Keratinocyte (primary cell): Measurements from ENCODE around the gene REEP2. TPM values are rescaled to one million over a fixed set of nuclear protein-coding genes. Genes with fewer than 3 reads are reported as not detected.

ENCODE experiments used
- DNase-seq: peaks from one replicate; pipeline ENCODE4 v3.0.0-alpha.2; 2011; ENCODE audit warnings: low read depth, missing footprints, low spot score
- FAIRE-seq: peaks from 2 replicates; lab custom pipeline; 2011; peaks lifted over from hg19 to GRCh38; lab: Jason Lieb, UNC
- H2AFZ ChIP-seq: 2 replicates; pipeline ENCODE4 v1.6.0; 2012; ENCODE audit warnings: low read length, control low read depth, inconsistent platforms; ENCODE audit not compliant: control insufficient read depth
- H3K27ac ChIP-seq: 2 replicates; pipeline ENCODE4 v1.5.1; 2011; ENCODE audit warnings: low read length; ENCODE audit not compliant: control insufficient read depth, insufficient read depth
- H3K27me3 ChIP-seq: 3 replicates; pipeline ENCODE4 v1.6.0; 2011; ENCODE audit warnings: low read length; ENCODE audit not compliant: control insufficient read depth, insufficient read depth; ENCODE audit errors: extremely low read depth
- H3K36me3 ChIP-seq, 2 experiments: 2 replicates in 1 of 2; 3 replicates in 1 of 2; pipeline ENCODE4 v1.5.1; 2011; ENCODE audit warnings: low read length in 2 of 2, mild to moderate bottlenecking in 1 of 2; ENCODE audit not compliant: control insufficient read depth in 2 of 2, insufficient read depth in 2 of 2; ENCODE audit errors: extremely low read depth in 1 of 2
- H3K4me1 ChIP-seq: 3 replicates; pipeline ENCODE4 v1.5.1; 2011; ENCODE audit warnings: low read length; ENCODE audit not compliant: control insufficient read depth, insufficient read depth; ENCODE audit errors: extremely low read depth
- H3K4me2 ChIP-seq: 3 replicates; pipeline ENCODE4 v1.6.0; 2011; ENCODE audit warnings: low read depth, low read length; ENCODE audit not compliant: control insufficient read depth, insufficient read depth; ENCODE audit errors: extremely low read depth
- H3K4me3 ChIP-seq, 3 experiments: fragments of 200-600 bp in 1 of 3; sonication (generic) in 1 of 3; 2 replicates in 2 of 3; 3 replicates in 1 of 3; pipeline ENCODE4 v1.5.1; 2011 to 2016; ENCODE audit warnings: low read length in 3 of 3, mild to moderate bottlenecking in 3 of 3, control low read depth in 2 of 3, inconsistent platforms in 1 of 3, low read depth in 1 of 3, mixed read lengths in 1 of 3, mixed run types in 1 of 3, moderate library complexity in 1 of 3; ENCODE audit not compliant: control insufficient read depth in 2 of 3, insufficient read depth in 2 of 3; ENCODE audit errors: extremely low read depth in 1 of 3
- H3K79me2 ChIP-seq: 2 replicates; pipeline ENCODE4 v1.6.0; 2012; ENCODE audit warnings: low read length; ENCODE audit not compliant: control insufficient read depth, insufficient read depth
- H3K9ac ChIP-seq: 3 replicates; pipeline ENCODE4 v1.6.0; 2011; ENCODE audit warnings: low read length; ENCODE audit not compliant: control insufficient read depth, insufficient read depth; ENCODE audit errors: extremely low read depth
- H3K9me1 ChIP-seq: 3 replicates; pipeline ENCODE4 v1.6.0; 2011; ENCODE audit warnings: low read length; ENCODE audit not compliant: control insufficient read depth, insufficient read depth; ENCODE audit errors: extremely low read depth
- H3K9me3 ChIP-seq: 2 replicates; pipeline ENCODE4 v1.5.1; 2012; ENCODE audit warnings: low read depth, low read length; ENCODE audit not compliant: control insufficient read depth
- H4K20me1 ChIP-seq: 3 replicates; pipeline ENCODE4 v1.6.0; 2011; ENCODE audit warnings: low read length; ENCODE audit not compliant: control insufficient read depth, insufficient read depth; ENCODE audit errors: extremely low read depth
- EZH2 ChIP-seq: IDR thresholded peaks from one replicate; pipeline ENCODE4 v1.6.1; 2012; ENCODE audit warnings: inconsistent platforms, mild to moderate bottlenecking, low read length, moderate library complexity
- dilution Hi-C: fragments of 300-500 bp; cut with MboI; formaldehyde crosslinking; loops from one replicate; pipeline ENCODE4 v1.7.0; 2020; ENCODE audit warnings: low sequenced_read_pairs; ENCODE audit not compliant: extremely low pct_ligation_motif_present
- polyA plus RNA-seq, 5 experiments: library from polyadenylated mRNA; depleted of rRNA in 3 of 5; stranded (reverse) in 3 of 5; stranded (forward) in 1 of 5; unstranded in 1 of 5; fragments of >200 nt; gene quantifications; 1 replicate in 1 of 5; 2 replicates in 3 of 5; 3 replicates in 1 of 5; pipeline versions ENCODE4 v1.2.1 to v1.2.3, GENCODE V29; 2011 to 2012; ENCODE audit warnings: missing spikeins in 2 of 5, low read depth in 1 of 5, low replicate concordance in 1 of 5
- TF ChIP-seq, protein P1 (sequence below), 3 experiments: IDR thresholded peaks in 1 of 3; conservative IDR thresholded peaks in 1 of 3; optimal IDR thresholded peaks in 1 of 3; 2 replicates in 2 of 3; 3 replicates in 1 of 3; pipeline versions ENCODE3 to v1.5.1; 2011; ENCODE audit warnings: low read length in 3 of 3, mild to moderate bottlenecking in 3 of 3, moderate library complexity in 2 of 3, control low read depth in 1 of 3, inconsistent platforms in 1 of 3; ENCODE audit not compliant: insufficient read depth in 2 of 3; ENCODE audit errors: extremely low read depth in 1 of 3

REEP2 gene
- polyA plus RNA-seq, 1 donor (not counting 4 experiments of a cell fraction or from before 2014, with no cell fraction given): 0.35 TPM

DNA sequence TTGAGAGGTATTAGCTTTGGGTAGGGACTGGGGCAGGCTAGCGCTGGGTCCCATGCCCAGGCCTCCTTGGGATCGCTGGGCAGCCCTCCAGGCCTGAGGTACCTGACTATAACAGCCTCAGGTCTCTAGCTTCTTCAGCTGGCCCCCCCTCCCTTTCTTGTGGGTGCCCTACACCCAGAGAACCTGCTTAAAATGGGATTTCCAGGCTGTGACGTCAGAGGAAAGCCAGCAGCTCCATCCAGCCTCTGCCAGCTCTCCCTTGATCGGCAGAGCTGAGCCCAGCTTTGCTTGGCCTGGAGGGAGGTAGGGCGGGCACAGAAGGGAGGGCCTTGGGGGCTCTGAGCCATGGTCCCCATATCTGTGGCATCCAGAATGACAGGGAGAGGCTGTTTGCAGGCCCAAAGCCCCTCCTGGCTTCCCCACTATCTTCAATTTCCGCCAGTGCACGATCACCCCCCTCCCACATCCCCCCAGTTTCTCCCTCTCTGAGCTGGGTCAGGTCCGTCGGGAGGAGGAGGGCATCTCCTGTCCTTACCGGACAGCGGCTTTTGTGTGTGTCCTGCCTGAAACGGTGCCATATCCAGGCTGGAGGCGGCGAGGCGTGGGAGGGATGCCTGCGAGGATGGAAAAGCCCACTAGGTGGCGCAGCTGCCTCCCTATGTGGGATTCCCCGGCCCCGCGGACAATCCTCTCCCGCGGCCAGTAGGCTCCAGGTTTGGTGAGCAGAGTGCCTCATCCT, 10.8 kb downstream of the REEP2 start:
- peak overlapping the region; percentile 86 for H2AFZ ChIP-seq
- dilution Hi-C loops: no loop called here
- H3K9ac ChIP-seq: peak overlapping the region; percentile 59
- no peaks in the 10 kb centered on the region for H3K9me3 ChIP-seq
- H3K36me3 ChIP-seq: no peaks in the 10 kb centered on the region
- no peaks in the 10 kb centered on the region for H3K27me3 ChIP-seq
- peak overlapping the region; percentile 78 for H3K4me2 ChIP-seq
- peaks cover 2% of the 10 kb centered on the region for H3K4me1 ChIP-seq
- TF ChIP-seq, protein P1, sequence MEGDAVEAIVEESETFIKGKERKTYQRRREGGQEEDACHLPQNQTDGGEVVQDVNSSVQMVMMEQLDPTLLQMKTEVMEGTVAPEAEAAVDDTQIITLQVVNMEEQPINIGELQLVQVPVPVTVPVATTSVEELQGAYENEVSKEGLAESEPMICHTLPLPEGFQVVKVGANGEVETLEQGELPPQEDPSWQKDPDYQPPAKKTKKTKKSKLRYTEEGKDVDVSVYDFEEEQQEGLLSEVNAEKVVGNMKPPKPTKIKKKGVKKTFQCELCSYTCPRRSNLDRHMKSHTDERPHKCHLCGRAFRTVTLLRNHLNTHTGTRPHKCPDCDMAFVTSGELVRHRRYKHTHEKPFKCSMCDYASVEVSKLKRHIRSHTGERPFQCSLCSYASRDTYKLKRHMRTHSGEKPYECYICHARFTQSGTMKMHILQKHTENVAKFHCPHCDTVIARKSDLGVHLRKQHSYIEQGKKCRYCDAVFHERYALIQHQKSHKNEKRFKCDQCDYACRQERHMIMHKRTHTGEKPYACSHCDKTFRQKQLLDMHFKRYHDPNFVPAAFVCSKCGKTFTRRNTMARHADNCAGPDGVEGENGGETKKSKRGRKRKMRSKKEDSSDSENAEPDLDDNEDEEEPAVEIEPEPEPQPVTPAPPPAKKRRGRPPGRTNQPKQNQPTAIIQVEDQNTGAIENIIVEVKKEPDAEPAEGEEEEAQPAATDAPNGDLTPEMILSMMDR (optimal IDR thresholded peaks at IDR 0.05 in 1 of 3, IDR thresholded peaks at IDR 0.05 in 1 of 3, conservative IDR thresholded peaks at IDR 0.05 in 1 of 3; ENCODE audit: extremely low read depth in 1 of 3, insufficient read depth in 2 of 3, low read length in 3 of 3): peak; percentile 94 to 99 (median 98)
- TF ChIP-seq EZH2: no peak
- no peak overlapping the region for H3K27ac ChIP-seq
- no peak for DNase-seq
- FAIRE-seq: peak; percentile 83
- H3K9me1 ChIP-seq: no peaks in the 10 kb centered on the region
- H4K20me1 ChIP-seq: no peaks in the 10 kb centered on the region
- peak overlapping the region in 1 of 3 experiments; percentile 13 for H3K4me3 ChIP-seq
- no peaks in the 10 kb centered on the region for H3K79me2 ChIP-seq

DNA sequence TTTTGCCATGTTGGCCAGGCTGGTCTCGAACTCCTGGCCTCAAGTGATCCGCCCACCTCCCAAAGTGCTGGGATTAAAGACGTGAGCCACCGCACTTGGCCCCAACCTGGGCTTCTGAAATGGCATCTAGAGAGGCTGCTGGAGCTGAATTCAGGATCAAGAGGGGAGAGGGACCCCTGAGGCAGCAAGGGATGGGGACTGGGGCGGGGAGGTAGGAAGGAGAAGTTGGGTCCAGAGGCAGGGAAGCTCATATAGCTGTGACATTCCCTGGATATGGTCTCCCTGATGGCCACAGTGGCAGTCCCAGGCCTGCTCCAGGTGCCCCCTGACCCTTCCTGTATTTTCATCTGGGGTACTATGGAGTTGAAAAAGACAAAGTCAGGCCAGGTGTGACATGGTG, 12.1 kb downstream of the REEP2 start:
- no peak overlapping the region for H3K4me2 ChIP-seq
- FAIRE-seq: no peak
- no peak overlapping the region for H3K27ac ChIP-seq
- no peaks in the 10 kb centered on the region for H3K9me1 ChIP-seq
- H2AFZ ChIP-seq: no peak overlapping the region
- no peaks in the 10 kb centered on the region for H4K20me1 ChIP-seq
- dilution Hi-C loops: no loop called here
- no peak overlapping the region for H3K4me3 ChIP-seq
- no peak for DNase-seq
- TF ChIP-seq EZH2: no peak
- TF ChIP-seq, protein P1 (optimal IDR thresholded peaks at IDR 0.05 in 1 of 3, IDR thresholded peaks at IDR 0.05 in 1 of 3, conservative IDR thresholded peaks at IDR 0.05 in 1 of 3; ENCODE audit: extremely low read depth in 1 of 3, insufficient read depth in 2 of 3, low read length in 3 of 3): no peak
- no peaks in the 10 kb centered on the region for H3K9me3 ChIP-seq
- H3K27me3 ChIP-seq: no peaks in the 10 kb centered on the region
- peaks cover 2% of the 10 kb centered on the region for H3K4me1 ChIP-seq
- H3K9ac ChIP-seq: no peak overlapping the region
- no peaks in the 10 kb centered on the region for H3K79me2 ChIP-seq
- no peaks in the 10 kb centered on the region for H3K36me3 ChIP-seq
